ENCODE data around the gene MINDY4. TPM values are rescaled to one million over a fixed set of nuclear protein-coding genes. Genes with fewer than 3 reads are reported as not detected.

The MINDY4 gene
- total RNA-seq, 1 experiment from 2014 or later, result 1.5 TPM

DNA sequence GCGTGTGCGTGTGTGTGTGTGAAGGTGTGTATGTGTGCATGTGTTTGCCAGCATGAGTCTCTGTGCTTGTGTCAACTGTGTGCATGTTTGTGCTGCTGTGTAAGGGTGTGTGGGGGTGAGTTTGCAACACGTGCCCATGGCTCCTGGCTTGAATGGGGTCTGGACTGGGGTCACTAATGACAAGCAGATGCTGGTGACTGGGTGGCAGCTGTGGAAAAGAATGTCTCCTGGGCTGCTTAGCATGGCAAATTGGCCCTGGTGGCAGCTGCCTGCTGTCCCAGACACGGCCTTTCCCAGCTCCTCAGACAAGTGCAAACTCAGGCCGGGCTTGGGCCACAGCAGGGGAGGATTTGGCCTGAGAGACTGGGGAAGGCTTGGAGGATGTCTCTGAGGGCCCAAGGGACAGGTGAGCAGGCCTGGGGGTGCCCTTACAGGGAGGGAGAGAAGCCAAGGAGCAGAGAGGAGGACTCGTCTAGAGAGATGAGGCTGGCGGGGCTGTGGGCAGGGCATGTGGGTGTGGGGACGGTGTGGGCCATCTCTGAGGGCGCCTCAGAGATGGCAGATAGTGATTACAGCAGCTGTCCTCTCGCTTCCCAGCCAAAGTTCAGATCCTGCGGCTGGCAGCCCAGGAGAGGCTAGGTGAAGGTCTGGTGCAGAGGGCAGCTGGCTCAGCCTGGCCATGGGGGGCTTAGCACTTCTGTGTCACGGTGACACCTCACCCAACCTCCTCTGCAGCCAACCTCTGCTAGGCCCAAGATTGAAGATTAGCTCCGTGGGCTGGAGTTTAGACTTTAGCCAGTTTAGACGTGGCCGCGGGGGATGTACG is 142.0 kb downstream of the MINDY4 start:
- no peak for DNase-seq
- Histone ChIP-seq H3K4me1 (ENCODE audit: low read length) (no peaks in the 10 kb centered on the region; the same call in 1 of the 2 replicates), H2AFZ (ENCODE audit: low read length) (no peak overlapping the region), H3K79me2 (ENCODE audit: low read length) (no peaks in the 10 kb centered on the region), H3K9me2 (replicated peaks; ENCODE audit: insufficient read depth, low read length) (no peaks in the 10 kb centered on the region), H3K4me3 (ENCODE audit: low read length) (no peak overlapping the region), H3K9ac (ENCODE audit: low read length) (no peak overlapping the region), H3K4me2 (ENCODE audit: low read depth, low read length, poor library complexity, severe bottlenecking) (no peak overlapping the region), H3K36me3 (ENCODE audit: insufficient read depth, low read length) (no peaks in the 10 kb centered on the region), H3K27ac (ENCODE audit: low read length) (no peak overlapping the region), H3K9me3 (ENCODE audit: low read length) (no peaks in the 10 kb centered on the region), H3K27me3 (ENCODE audit: low read length) (no peaks in the 10 kb centered on the region), H4K20me1 (ENCODE audit: insufficient read depth, low read depth, low read length) (no peaks in the 10 kb centered on the region)

DNA sequence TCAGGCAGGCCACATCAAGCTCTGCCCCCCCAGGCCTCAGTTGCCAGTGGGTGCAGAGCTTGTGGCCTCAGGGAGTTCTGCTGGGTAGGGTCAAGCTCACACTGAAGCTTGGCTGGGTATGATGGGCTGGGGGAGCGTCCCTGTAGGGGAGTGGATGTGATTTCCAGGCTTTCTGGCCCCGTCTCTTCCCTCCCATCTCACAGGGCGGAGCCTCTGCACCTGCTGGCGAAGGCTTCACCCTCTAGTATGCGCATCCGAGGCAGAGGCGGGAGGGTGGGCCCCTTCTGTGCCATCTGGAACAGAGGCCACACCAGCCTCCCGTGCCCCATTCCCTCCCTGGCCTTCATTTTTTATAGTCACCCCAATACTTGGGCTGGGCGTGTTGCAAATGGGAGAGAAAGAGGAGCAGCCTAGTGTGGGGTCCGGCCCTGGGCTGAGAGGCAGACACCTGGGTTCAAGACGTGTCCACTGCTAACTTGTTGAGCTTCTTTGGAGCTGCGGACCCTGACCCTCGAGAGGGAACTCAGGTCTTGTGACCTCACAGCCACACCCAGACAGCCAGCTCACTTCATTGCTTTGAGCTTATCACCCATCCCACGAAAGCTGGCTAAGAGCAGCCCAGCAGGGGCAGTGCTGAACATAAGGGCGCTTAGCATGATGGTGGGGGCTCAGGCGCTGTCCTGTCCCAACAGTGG is 142.8 kb downstream of the MINDY4 start:
- Histone ChIP-seq H3K27ac (ENCODE audit: low read length) (no peak overlapping the region), H4K20me1 (ENCODE audit: insufficient read depth, low read depth, low read length) (no peaks in the 10 kb centered on the region)

DNA sequence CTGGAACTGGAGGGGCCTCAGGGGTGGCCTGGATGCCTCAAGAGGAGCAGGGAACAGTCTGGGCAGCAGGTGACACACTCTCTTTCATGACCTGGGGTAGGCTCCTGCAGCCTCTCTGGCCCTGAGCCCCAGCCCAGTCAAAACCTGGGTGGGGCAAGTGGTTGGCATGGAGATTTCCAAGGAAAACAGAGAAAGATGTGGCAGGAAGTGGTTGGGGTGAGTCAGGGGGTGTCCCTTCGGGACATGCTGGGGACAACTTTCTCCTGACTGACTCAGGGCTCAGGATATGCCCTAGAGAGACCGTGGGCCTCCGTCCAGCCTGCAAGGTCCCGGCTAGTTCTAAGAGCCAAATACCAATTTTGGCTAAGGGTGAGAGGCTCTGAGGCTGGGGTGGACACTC is 143.4 kb downstream of the MINDY4 start:
- H3K27ac ChIP-seq (ENCODE audit: low read length), result no peak overlapping the region
- H3K4me1 ChIP-seq (ENCODE audit: low read length), result no peaks in the 10 kb centered on the region
- no peaks in the 10 kb centered on the region for H3K79me2 ChIP-seq (ENCODE audit: low read length)
- H3K27me3 ChIP-seq (ENCODE audit: low read length), result no peaks in the 10 kb centered on the region
- no peaks in the 10 kb centered on the region for H3K9me3 ChIP-seq (ENCODE audit: low read length)
- no peak overlapping the region for H3K4me3 ChIP-seq (ENCODE audit: low read length)
- no peak overlapping the region for H3K9ac ChIP-seq (ENCODE audit: low read length)
- no peak overlapping the region for H2AFZ ChIP-seq (ENCODE audit: low read length)
- H3K9me2 ChIP-seq (replicated peaks; ENCODE audit: insufficient read depth, low read length), result no peaks in the 10 kb centered on the region
- DNase-seq, result no peak
- no peaks in the 10 kb centered on the region for H3K36me3 ChIP-seq (ENCODE audit: insufficient read depth, low read length)
- H3K4me2 ChIP-seq (ENCODE audit: low read depth, low read length, poor library complexity, severe bottlenecking), result no peak overlapping the region
- H4K20me1 ChIP-seq (ENCODE audit: insufficient read depth, low read depth, low read length), result no peaks in the 10 kb centered on the region

More for the DNA sequence above, 142.8 kb downstream of the MINDY4 start:
- H3K79me2 ChIP-seq (ENCODE audit: low read length), result no peaks in the 10 kb centered on the region
- H3K4me1 ChIP-seq (ENCODE audit: low read length), result no peaks in the 10 kb centered on the region
- no peak overlapping the region for H2AFZ ChIP-seq (ENCODE audit: low read length)
- H3K4me2 ChIP-seq (ENCODE audit: low read depth, low read length, poor library complexity, severe bottlenecking), result no peak overlapping the region
- H3K9ac ChIP-seq (ENCODE audit: low read length), result no peak overlapping the region
- no peaks in the 10 kb centered on the region for H3K27me3 ChIP-seq (ENCODE audit: low read length)
- no peak overlapping the region for H3K4me3 ChIP-seq (ENCODE audit: low read length)
- H3K36me3 ChIP-seq (ENCODE audit: insufficient read depth, low read length), result no peaks in the 10 kb centered on the region
- no peaks in the 10 kb centered on the region for H3K9me3 ChIP-seq (ENCODE audit: low read length)
- H3K9me2 ChIP-seq (replicated peaks; ENCODE audit: insufficient read depth, low read length), result no peaks in the 10 kb centered on the region
- no peak for DNase-seq

DNA sequence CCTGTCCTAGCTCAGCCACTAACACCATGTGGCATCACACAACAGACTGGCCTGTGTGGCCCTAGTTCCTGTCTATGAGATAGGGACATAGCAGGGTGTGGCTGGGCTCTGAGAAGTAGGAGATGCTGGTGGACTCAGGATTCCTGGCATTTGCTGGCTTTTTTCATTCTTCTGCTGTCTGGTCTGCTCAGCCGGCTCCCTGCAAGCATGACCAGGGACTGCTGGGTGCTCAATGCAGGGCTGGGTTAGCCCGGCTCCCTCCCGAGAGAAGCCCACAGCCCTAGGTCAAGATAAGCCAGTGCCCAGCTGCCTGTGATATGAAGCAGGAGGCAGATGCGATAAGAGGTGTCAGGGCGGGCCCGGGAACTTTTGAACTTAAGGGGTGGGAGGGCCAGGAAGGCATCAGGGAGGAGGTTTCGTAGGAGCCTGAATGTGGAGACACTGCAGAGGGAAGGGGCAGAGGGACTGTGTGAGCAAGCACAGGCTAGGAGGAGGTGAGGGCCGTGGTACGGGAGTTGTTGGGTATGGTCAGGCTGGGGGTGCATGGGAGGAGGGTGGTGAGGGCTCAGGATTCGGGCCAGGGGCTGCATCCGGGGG is 143.9 kb downstream of the MINDY4 start:
- no peak overlapping the region for H3K27ac ChIP-seq (ENCODE audit: low read length)
- no peaks in the 10 kb centered on the region for H3K4me1 ChIP-seq (ENCODE audit: low read length)
- no peaks in the 10 kb centered on the region for H3K36me3 ChIP-seq (ENCODE audit: insufficient read depth, low read length)
- H3K27me3 ChIP-seq (ENCODE audit: low read length), result no peaks in the 10 kb centered on the region
- no peak overlapping the region for H3K9ac ChIP-seq (ENCODE audit: low read length)
- no peaks in the 10 kb centered on the region for H3K9me2 ChIP-seq (replicated peaks; ENCODE audit: insufficient read depth, low read length)
- no peak overlapping the region for H2AFZ ChIP-seq (ENCODE audit: low read length)
- H4K20me1 ChIP-seq (ENCODE audit: insufficient read depth, low read depth, low read length), result no peaks in the 10 kb centered on the region
- H3K9me3 ChIP-seq (ENCODE audit: low read length), result no peaks in the 10 kb centered on the region
- no peak overlapping the region for H3K4me3 ChIP-seq (ENCODE audit: low read length)
- DNase-seq, result no peak
- no peaks in the 10 kb centered on the region for H3K79me2 ChIP-seq (ENCODE audit: low read length)
- H3K4me2 ChIP-seq (ENCODE audit: low read depth, low read length, poor library complexity, severe bottlenecking), result no peak overlapping the region

DNA sequence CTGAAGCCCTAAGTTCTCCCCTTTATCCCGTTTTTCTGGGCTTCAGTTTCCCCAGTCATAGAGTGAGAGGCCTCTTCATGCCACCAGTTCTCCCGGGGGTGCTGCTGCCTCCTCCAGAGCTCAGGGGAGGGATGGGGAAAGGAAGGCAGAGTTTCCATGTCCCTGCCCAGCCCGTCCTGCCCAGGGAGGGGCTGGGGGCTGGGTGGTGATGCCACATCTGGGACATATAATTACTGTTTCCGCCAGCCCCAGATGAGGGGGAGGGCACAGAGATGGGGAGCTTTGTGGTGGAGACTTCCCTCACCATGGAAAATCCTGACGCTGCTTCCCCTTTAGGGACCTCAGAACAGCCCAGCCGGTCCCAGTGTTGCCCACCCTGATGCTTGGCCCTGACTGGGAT is 144.5 kb downstream of the MINDY4 start:
- DNase-seq, result no peak

DNA sequence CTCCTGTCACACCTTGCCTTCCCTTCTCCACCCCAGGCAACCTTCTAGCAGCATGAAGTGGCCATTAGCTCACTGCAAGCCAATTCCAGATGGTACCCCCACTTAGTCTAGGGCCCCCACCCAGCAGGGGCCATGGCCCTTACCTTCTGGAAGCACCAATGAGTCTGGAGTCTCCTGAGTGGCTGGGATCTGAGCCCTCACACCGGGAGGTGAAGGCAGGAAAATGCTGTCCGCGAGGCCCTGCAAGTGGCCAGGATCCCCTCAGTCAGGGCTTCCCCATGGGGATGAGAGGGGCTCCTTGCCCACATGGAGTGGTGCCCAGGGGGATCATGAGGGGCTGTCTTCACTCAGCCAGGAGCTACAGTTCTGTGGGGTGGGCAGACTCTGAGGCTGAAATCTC is 145.0 kb downstream of the MINDY4 start:
- H3K9me2 ChIP-seq (replicated peaks; ENCODE audit: insufficient read depth, low read length), result no peaks in the 10 kb centered on the region
- no peak overlapping the region for H3K4me3 ChIP-seq (ENCODE audit: low read length)
- H3K36me3 ChIP-seq (ENCODE audit: insufficient read depth, low read length), result no peaks in the 10 kb centered on the region
- no peak overlapping the region for H3K9ac ChIP-seq (ENCODE audit: low read length)
- no peaks in the 10 kb centered on the region for H3K9me3 ChIP-seq (ENCODE audit: low read length)
- no peak for DNase-seq
- H3K27me3 ChIP-seq (ENCODE audit: low read length), result no peaks in the 10 kb centered on the region
- no peak overlapping the region for H3K27ac ChIP-seq (ENCODE audit: low read length)
- H3K79me2 ChIP-seq (ENCODE audit: low read length), result no peaks in the 10 kb centered on the region
- no peaks in the 10 kb centered on the region for H3K4me1 ChIP-seq (ENCODE audit: low read length)
- H4K20me1 ChIP-seq (ENCODE audit: insufficient read depth, low read depth, low read length), result no peaks in the 10 kb centered on the region
- no peak overlapping the region for H2AFZ ChIP-seq (ENCODE audit: low read length)
- H3K4me2 ChIP-seq (ENCODE audit: low read depth, low read length, poor library complexity, severe bottlenecking), result no peak overlapping the region

More for the DNA sequence above, 144.5 kb downstream of the MINDY4 start:
- Histone ChIP-seq H3K9me3 (ENCODE audit: low read length) (no peaks in the 10 kb centered on the region), H3K4me3 (ENCODE audit: low read length) (no peak overlapping the region), H3K9ac (ENCODE audit: low read length) (no peak overlapping the region), H3K4me1 (ENCODE audit: low read length) (no peaks in the 10 kb centered on the region), H3K4me2 (ENCODE audit: low read depth, low read length, poor library complexity, severe bottlenecking) (no peak overlapping the region), H3K9me2 (replicated peaks; ENCODE audit: insufficient read depth, low read length) (no peaks in the 10 kb centered on the region), H3K36me3 (ENCODE audit: insufficient read depth, low read length) (no peaks in the 10 kb centered on the region), H3K27ac (ENCODE audit: low read length) (no peak overlapping the region), H2AFZ (ENCODE audit: low read length) (no peak overlapping the region), H3K79me2 (ENCODE audit: low read length) (no peaks in the 10 kb centered on the region), H3K27me3 (ENCODE audit: low read length) (no peaks in the 10 kb centered on the region), H4K20me1 (ENCODE audit: insufficient read depth, low read depth, low read length) (no peaks in the 10 kb centered on the region)

DNA sequence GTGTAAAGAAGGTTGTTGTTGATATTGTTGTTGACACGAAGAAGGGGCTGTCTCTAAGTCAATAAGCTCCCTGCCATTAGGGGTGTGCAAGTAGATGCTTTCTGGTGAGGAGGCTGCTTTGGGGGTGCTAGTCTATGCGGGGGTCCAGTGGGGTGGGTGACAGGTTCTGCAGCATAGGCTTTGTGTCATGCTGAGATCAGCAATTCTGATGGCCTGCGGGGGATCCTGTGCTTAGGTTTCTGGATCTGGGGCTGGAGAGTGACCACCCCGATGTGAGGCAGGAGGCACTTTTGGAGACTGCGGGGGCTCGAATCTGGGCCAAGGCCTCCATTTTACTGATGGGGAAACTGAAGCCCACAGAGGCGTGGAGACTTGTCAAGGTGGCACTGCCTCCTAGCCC is 145.6 kb downstream of the MINDY4 start:
- no peaks in the 10 kb centered on the region for H3K27me3 ChIP-seq (ENCODE audit: low read length)
- H3K27ac ChIP-seq (ENCODE audit: low read length), result no peak overlapping the region
- DNase-seq, result no peak
- H3K9me3 ChIP-seq (ENCODE audit: low read length), result no peaks in the 10 kb centered on the region
- H2AFZ ChIP-seq (ENCODE audit: low read length), result no peak overlapping the region
- H3K9me2 ChIP-seq (replicated peaks; ENCODE audit: insufficient read depth, low read length), result no peaks in the 10 kb centered on the region
- H3K4me3 ChIP-seq (ENCODE audit: low read length), result no peak overlapping the region
- H3K79me2 ChIP-seq (ENCODE audit: low read length), result no peaks in the 10 kb centered on the region
- H4K20me1 ChIP-seq (ENCODE audit: insufficient read depth, low read depth, low read length), result no peaks in the 10 kb centered on the region
- H3K36me3 ChIP-seq (ENCODE audit: insufficient read depth, low read length), result no peaks in the 10 kb centered on the region
- H3K4me2 ChIP-seq (ENCODE audit: low read depth, low read length, poor library complexity, severe bottlenecking), result no peak overlapping the region
- H3K4me1 ChIP-seq (ENCODE audit: low read length), result no peaks in the 10 kb centered on the region
- H3K9ac ChIP-seq (ENCODE audit: low read length), result no peak overlapping the region

DNA sequence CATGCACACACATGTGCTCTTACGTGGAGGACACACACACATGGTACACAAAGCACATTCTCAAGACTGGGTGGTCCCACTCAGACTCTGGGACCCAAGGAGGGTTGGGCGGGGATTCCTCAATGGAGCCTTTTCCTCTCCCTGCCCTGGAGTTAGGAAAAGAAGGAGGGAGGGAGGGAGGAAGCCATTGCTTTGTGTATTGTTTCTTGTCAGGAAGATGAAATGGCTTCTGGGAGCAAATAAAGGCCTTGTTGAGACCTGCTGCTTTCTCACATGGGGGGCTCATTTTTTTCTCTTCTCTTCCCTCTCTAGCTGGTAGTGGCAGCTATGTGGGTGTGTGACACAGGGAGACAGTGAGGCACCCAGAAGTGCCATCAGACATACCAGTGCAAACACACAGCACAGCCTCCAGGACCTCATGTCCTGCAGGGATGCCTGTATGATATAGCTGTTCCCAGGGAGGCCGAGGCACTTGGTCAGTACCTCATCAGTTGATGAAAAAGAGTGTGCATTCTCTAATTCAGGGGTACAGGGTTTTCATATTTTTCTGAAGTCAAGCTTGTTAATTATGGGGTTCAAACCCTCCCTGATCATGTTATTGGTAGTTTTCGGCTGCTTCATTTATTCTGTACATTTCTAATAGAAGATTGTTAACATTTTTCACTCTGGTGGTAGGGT is 146.1 kb downstream of the MINDY4 start:
- Histone ChIP-seq H3K27ac (ENCODE audit: low read length) (no peak overlapping the region), H3K27me3 (ENCODE audit: low read length) (no peaks in the 10 kb centered on the region), H4K20me1 (ENCODE audit: insufficient read depth, low read depth, low read length) (no peaks in the 10 kb centered on the region), H3K9ac (ENCODE audit: low read length) (no peak overlapping the region), H3K4me1 (ENCODE audit: low read length) (no peaks in the 10 kb centered on the region), H3K9me3 (ENCODE audit: low read length) (no peaks in the 10 kb centered on the region), H3K9me2 (replicated peaks; ENCODE audit: insufficient read depth, low read length) (no peaks in the 10 kb centered on the region), H2AFZ (ENCODE audit: low read length) (no peak overlapping the region), H3K4me3 (ENCODE audit: low read length) (no peak overlapping the region), H3K36me3 (ENCODE audit: insufficient read depth, low read length) (no peaks in the 10 kb centered on the region), H3K4me2 (ENCODE audit: low read depth, low read length, poor library complexity, severe bottlenecking) (no peak overlapping the region), H3K79me2 (ENCODE audit: low read length) (no peaks in the 10 kb centered on the region)
- no peak for DNase-seq

Data from Karpas-422 (cell line).